Raji (cell line): Measurements from ENCODE around the gene ARHGEF17.

ENCODE experiments used
- POLR2A ChIP-seq: IDR thresholded peaks from 2 replicates; pipeline ENCODE4 v1.6.1; 2011; ENCODE audit warnings: low read depth, low read length, control low read depth; ENCODE audit not compliant: insufficient read depth

Gene ARHGEF17

DNA sequence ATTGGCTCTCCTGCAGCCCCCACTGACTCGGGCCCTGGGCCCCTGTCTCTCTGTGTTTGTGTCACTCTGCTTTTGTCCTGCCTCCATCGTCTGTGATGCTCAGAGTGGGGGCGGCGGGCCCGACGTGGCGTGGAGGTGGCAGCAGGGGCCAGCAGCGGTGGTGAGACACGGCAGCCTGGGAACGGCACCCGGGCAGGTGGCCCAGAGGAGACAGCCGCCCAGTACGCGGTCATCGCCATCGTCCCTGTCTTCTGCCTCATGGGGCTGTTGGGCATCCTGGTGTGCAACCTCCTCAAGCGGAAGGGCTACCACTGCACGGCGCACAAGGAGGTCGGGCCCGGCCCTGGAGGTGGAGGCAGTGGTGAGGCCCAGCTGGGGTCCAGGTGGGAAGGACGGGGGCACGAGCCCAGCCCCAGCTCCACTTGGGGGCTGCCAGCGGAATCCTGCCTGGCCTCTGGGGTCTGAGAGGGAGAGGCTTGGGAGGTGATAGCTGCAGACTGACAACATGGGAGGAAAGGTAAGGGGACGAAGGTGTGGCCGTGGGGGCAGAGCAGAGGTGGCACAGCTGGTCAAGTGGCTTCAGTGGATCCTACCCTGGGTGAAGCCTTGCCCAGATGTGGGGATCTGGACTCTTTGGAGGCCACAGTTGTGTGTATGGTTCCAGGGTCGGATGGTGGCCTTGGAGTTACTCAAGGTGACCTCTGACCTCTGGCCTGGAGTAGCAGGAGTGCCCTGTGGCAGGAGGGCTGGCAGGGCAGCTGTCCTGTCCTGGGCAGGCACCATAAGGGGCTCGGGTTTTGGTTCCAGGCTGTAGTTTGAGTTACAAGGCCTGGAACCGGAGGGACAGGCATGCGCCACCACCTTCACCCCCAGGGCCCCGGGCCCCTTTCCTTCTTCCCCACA is 84.3 kb downstream of the ARHGEF17 start:
- TF ChIP-seq POLR2A: no peak

DNA sequence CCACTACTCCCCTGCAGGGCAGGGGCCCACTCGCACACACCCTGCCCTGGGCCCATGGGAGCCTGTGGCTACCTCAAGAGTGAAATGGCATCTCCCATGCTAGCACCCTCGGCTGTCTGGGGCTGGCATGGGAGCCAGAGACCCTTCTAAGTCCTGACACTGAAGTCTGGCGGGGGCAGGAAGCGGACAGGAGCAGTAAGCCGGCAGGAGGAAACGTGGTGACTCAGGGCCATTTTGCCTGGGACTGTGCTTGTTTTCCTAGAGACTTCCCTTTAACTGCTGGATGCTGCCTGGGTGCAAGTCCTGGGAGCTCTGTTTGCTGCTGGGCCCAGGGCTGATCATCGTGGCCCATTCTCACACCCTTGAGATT is 84.9 kb downstream of the ARHGEF17 start:
- TF ChIP-seq POLR2A: no peak

DNA sequence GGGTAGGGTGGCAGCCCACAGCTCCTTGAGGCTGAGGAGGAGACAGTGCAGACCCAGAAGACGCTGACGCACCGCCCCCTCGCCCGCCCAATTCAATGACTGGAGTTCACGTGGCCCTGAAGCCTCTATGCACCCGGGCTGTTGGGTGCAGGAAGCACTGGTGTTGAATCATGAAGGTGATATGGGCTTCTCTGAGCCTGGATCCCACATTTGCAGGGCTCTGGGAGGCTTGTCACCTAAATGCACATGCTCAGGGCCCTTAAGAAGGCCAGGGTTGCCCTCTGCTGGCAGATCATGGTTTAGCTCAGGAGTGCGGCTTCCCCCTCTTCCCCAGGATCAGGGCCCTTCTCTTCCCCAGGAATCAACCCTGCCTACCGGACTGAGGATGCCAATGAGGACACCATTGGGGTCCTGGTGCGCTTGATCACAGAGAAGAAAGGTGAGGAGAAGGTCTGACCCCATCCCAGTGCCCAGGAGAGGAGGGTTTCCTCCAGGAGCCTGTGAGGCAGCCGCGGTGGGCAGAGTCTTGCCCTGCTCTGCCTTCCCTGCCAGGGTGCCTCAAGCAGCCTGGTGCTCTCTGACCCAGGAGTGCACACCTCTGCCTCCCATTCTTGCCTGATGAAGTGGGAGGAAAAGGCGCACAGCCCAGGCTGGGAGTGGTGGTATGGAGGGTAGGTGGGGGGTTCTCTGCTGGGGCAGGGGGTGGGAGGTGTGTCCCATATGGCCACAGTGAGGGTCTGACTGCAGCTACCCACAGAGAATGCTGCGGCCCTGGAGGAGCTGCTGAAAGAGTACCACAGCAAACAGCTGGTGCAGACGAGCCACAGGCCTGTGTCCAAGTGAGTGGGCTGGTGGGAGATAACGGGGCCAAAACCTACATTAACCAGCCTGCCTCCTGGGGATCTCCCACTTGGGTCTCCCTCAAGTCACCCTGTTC is 85.7 kb downstream of the ARHGEF17 start:
- TF ChIP-seq POLR2A: no peak

DNA sequence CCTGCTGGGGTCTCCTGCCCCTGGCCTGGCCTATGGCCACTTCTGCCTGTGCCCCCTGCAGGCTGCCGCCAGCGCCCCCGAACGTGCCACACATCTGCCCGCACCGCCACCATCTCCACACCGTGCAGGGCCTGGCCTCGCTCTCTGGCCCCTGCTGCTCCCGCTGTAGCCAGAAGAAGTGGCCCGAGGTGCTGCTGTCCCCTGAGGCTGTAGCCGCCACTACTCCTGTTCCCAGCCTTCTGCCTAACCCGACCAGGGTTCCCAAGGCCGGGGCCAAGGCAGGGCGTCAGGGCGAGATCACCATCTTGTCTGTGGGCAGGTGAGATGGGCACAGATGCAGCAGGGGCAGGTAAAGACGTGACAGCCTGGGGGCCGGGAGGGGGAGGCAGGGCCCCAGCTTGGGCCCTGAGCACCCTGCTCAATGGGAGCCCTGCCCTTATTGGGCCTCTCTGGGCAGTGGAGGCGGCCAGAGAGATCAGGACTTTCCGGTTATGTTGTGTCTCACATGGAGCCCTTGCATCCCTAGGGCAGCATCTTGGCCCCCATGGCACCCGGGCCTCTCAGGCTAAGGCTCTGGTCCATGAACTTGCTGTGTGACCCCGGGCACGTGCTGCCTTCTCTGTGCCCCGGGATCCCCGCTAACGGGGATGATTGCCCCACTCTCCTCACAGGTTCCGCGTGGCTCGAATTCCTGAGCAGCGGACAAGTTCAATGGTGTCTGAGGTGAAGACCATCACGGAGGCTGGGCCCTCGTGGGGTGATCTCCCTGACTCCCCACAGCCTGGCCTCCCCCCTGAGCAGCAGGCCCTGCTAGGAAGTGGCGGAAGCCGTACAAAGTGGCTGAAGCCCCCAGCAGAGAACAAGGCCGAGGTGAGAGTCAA is 86.6 kb downstream of the ARHGEF17 start:
- no peak for TF ChIP-seq POLR2A

DNA sequence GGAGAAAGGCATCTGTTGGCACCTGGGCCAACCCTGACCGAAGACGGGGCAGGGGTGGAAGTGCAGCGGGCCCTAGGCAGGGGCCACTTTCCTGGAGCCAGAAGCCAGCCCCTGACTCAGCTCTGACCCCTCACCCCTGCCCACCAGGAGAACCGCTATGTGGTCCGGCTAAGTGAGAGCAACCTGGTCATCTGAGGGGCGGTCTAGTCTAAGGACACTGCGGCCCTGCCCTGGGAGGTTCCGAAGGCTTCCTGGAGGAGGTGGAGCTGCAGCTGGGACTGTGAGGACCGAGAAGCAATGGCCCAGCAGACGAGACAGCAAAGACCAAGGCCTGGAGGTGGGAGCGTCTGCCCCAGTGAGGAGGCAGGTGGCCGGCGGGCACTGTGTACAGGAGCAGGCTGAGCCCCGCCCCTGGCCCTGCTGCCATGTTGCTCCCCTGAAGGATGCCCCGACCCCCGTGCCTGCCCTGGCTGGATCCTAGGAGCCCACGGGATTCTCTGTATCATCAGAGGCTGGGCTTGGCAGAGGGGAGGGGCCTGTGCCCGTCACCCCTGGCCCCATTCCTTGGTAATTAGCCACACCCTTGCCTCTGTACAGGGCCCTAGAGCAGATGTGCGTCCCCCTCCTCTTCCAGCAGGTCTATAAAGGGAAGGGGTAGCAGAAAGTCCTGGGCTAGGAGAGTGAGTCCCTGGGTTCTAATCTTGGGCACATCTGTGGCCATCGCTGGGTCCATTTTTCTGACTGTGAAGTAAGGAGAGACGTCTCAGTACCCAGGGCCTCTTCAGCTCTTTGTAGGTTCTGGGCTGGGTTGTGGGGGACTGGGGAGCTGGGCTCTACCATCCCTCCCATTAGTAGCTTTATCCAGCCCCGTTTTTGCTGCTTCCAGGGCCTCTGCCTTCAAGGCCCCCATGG is 87.5 kb downstream of the ARHGEF17 start:
- TF ChIP-seq POLR2A: no peak

DNA sequence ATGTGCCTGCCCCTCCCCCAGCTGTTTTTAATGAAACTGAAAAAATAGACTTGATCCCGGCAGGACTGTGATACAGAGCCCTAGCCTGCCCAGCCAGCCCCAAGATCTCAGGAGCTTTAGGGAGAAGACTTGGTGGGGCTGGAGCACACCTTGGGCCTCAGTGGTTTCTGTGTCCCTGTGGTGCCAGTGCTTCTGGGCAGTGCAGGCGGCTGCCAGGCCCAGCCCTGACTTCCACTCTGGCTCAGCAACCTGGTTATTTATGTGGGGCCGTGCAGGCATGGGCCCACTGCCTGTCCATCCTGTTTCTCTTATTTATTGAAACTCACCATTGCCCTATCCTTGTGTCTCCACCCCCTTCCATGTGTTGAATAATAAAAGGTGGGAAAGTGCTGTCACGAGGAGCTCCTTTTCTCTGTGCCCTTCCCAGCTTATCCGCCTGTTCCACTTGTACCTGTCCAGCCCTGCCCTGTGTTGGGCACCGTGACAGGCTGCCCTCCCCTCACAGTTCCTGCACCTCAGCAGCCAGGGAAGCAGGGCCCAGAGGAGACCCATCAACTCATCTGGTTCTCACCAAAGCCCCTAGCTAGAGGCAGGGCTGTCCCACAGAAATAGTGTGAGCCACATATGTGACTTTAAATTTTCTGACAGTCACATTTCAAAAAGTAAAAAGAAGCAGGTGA is 88.3 kb downstream of the ARHGEF17 start:
- no peak for TF ChIP-seq POLR2A

DNA sequence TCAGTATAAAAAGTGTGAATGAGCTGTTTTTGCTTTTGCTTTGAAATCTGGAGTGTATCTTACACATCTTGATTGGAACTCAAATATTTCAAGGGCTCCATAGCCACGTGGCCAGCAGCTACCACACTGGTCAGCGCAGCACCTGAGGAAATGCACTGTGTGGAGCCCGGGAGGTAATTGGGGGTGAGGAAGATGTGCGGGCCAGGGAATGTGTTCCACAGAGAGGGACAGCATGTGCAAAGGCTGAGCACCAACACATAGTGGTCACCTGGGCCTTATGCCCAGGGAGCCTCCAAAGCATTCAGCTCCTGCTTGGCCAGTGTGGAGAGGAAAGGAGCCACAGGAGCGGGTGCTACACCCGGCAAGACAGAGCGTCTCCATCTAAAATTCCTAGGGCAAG is 88.9 kb downstream of the ARHGEF17 start:
- no peak for TF ChIP-seq POLR2A

DNA sequence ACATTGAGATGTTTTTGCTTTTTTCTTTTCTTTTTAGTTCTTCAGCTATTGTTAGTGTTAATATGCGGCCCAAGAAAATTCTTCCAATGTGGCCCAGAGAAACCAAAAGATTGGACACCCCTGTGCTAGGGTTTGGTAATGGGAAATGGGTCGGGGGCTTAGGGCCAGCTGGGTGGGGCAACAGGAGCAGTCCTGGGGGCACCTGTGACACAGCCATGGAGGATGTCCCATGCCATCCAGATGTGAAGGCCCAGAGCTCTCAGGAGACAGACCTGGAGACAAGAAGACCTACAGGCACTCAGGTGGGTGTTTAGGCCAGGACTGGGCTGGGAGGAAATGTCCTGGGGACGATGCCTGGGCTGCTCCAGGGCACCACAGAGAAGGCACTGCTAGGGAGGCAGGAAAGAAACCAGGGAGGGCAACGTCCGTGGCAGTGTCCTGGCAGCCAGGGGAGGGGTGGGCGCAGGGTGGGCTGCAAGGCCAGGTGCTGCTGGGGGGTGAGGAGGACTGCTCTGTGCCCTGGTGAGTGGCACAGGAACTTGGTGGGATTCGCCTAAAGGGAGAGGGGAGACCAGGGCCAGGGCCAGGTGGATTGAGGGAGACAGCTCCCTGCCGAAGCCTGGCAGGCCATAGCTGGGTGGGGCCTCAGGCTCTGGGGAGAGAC is 89.5 kb downstream of the ARHGEF17 start:
- no peak for TF ChIP-seq POLR2A

DNA sequence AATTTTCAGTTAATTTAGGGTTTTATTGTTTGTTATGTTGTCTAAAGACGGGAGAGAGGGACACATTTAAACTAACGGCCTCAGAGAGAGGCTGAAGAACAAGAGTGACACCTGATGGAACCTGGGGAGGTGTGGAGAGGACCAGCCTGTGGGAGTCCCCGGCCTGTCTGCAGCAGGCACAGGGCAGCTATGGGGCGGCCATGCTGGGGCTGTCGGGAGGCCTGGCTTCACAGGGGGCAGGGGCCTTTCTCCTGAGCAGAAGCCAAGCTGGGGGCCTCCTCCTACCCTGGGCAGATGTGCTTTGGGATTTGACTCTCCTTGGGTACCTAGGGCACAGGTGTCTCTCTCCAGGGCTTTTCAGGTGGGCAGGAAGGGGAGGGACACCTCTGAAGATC is 90.1 kb downstream of the ARHGEF17 start:
- no peak for TF ChIP-seq POLR2A

DNA sequence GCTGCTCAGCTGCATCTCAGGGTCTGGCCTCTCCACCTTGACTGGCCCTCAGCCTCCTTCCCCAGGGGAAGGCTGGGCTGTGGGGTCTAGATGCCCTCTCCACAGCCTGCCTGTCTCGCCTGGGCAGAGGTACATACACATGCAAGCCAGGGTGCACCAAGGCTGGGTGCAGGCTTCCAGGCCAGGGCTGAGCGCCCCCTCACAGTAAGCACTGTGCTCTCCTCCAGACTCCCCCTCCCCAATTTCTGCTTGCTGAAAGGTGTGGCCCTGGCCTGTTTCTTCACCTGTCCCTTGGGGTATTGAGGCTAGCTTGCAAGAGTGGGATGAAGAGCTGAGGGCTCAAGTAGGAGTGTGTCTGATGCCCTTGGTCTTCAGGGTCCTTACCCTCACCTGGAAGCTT is 90.6 kb downstream of the ARHGEF17 start:
- no peak for TF ChIP-seq POLR2A

DNA sequence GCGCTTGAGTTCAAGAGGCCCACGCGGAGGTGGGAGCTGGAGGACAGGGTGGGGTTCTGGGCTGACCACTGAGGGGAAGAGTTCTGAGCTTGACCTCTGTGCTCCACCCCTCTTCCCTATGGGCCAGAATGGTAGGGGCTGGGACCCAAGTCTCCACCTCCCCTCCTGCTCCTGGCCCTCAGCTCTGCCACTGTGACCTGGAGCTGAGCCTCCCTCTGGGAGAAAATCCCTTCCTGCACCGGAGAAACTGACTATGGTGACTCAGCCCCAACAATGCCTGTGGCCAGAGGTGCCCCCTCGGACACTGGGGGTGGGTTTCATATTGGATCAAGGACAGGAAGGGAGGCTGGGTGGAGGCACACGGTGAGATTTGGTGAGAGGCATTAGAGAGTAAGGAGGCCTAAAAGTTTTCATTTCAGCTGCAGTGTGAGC is 91.1 kb downstream of the ARHGEF17 start:
- TF ChIP-seq POLR2A: no peak

DNA sequence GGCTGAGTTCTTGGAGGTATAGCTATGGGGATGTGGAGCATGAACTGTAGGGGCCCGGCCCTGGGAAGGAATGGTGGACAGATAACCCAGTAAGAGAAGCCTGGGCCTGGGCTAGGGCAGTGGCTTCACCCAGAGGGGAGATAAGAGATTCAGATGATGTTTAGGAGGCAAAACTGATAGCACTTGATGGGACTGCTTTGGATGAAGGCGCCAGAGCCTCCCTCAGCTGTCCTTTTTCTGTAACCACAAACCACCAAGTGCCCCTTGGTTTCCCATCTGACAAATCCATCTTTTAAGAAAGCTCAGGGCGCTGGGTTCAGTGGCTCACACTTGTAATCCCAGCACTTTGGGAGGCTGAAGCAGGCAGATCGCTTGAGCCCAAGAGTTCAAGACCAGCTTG is 91.6 kb downstream of the ARHGEF17 start:
- TF ChIP-seq POLR2A: no peak

DNA sequence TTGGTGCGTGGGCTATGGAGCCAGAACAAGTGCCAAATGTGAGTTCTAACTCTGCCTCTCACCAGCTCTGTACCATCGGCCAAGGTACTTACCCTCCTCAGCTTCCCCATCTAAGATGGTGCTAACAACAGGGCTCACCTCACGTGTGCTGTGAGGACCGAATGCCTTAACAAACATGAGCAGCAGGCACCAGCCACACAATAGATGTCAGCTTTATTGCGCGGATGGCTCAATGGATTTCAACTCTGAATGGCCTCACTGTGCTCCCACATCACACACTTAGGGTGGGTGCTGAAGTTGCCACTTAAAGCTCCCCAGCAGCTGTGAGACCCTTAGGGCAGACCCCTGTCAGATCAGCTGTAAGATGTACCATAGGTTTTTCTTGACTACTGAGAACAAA is 92.2 kb downstream of the ARHGEF17 start:
- no peak for TF ChIP-seq POLR2A

DNA sequence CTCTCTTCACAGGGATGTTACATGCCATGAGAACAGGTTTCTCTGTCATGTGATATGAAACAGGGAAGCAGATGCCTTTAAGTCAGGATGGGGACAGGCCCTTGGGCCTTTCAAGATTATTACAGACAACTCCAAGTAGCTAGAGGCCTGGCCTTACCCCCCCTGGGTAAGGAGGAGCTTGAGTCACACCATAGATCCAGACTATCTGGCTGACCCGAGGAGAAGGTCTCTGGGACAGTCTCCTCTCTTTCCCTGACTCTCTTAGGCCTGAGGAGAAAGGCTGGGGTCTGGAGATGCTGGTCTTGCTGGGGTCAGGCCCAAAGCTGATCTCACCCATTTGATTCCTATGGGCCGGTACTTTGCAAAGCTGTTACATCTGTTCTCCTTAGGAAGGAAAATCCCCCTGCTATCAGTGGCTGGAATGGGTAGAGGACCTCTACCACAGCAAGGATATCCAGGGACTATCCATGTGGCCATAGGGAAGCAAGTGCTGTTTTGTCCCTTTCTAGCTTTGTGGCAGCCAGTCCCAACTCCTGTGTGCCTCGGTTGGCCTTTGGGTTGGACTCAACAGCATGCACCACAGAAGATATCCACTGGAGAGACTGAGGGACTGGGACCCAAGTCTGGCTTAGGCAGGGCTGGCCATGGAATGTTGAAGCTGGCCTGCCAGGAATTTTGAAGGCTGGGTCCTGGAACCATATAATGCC is 93.3 kb downstream of the ARHGEF17 start:
- TF ChIP-seq POLR2A: no peak
